NCI-H2196 (cell line): ENCODE data around the gene MET.
"Not testable (repeated sequence)": the region's sequence is repeated elsewhere in the genome, so short reads cannot be mapped to it uniquely, and the experiment has no call there.

ENCODE experiments used
- DNase-seq: peaks from one replicate; lab custom pipeline; 2025; ENCODE audit not compliant: unreplicated experiment; lab: John Stamatoyannopoulos, UW

The MET gene

GRCh38 chr7:116746388-116746787, 74.4 kb downstream of the MET start:
- not testable (repeated sequence) for DNase-seq

GRCh38 chr7:116751070-116751469, 79.1 kb downstream of the MET start:
- not testable (repeated sequence) for DNase-seq

- no peak for DNase-seq
Observed at GRCh38 chr7:116752305-116753074, 80.5 kb downstream of the MET start.

GRCh38 chr7:116753130-116753529, 81.1 kb downstream of the MET start:
- DNase-seq, result no peak

- no peak for DNase-seq
Observed at GRCh38 chr7:116754186-116754585, 82.2 kb downstream of the MET start.

GRCh38 chr7:116757283-116757682, 85.3 kb downstream of the MET start:
- DNase-seq, result no peak

- DNase-seq, result not testable (repeated sequence)
Observed at GRCh38 chr7:116759642-116760041, 87.6 kb downstream of the MET start.

- DNase-seq, result no peak
Observed at GRCh38 chr7:116762971-116763370, 91.0 kb downstream of the MET start.

GRCh38 chr7:116763647-116764046, 91.7 kb downstream of the MET start:
- no peak for DNase-seq

GRCh38 chr7:116766881-116767280, 94.9 kb downstream of the MET start:
- DNase-seq, result no peak

GRCh38 chr7:116769546-116769945, 97.5 kb downstream of the MET start:
- DNase-seq, result no peak

- DNase-seq, result no peak
Observed at GRCh38 chr7:116770941-116771340, 98.9 kb downstream of the MET start.

GRCh38 chr7:116771640-116772039, 99.6 kb downstream of the MET start:
- DNase-seq, result no peak

GRCh38 chr7:116772423-116772863, 100.4 kb downstream of the MET start:
- DNase-seq, result no peak

GRCh38 chr7:116772926-116773749, 101.1 kb downstream of the MET start:
- DNase-seq, result no peak

- DNase-seq, result no peak
Observed at GRCh38 chr7:116776046-116776445, 104.0 kb downstream of the MET start.

- DNase-seq, result no peak
Observed at GRCh38 chr7:116776610-116777289, 104.8 kb downstream of the MET start.

GRCh38 chr7:116777651-116778281, 105.8 kb downstream of the MET start:
- no peak for DNase-seq

- DNase-seq, result no peak
Observed at GRCh38 chr7:116779216-116779615, 107.2 kb downstream of the MET start.

- DNase-seq, result no peak
Observed at GRCh38 chr7:116779931-116780330, 107.9 kb downstream of the MET start.

GRCh38 chr7:116780521-116780920, 108.5 kb downstream of the MET start:
- DNase-seq, result no peak
